Activated B cell treated with CpG ODN at 0.5 μM for 24 hours (primary cell): Measurements from ENCODE around the gene APCDD1. TPM values are rescaled to one million over a fixed set of nuclear protein-coding genes. Genes with fewer than 3 reads are reported as not detected.

Source experiments
- ATAC-seq: fragments of 200-7000 bp; cut with Tn5 transposase; one replicate; pipeline ENCODE4 v1.10.0; 2021; ENCODE audit warnings: low read depth, mild to moderate bottlenecking, moderate library complexity
- CTCF ChIA-PET: fragments of 350-600 bp; sonication (Branson Sonifier 250); formaldehyde crosslinking; loops from one replicate; lab custom pipeline; 2021; ENCODE audit warnings: antibody characterized with exemption; lab: Charles Lee
- POLR2A ChIA-PET: fragments of 350-600 bp; sonication (Branson Sonifier 250); formaldehyde crosslinking; loops from one replicate; lab custom pipeline; 2021; ENCODE audit warnings: antibody characterized with exemption; lab: Charles Lee
- DNase-seq: peaks from one replicate; pipeline ENCODE4 v3.0.0; 2022
- H3K27ac Mint-ChIP-seq: one replicate; pipeline ENCODE4 v1.8.0; 2020; ENCODE audit warnings: mixed read lengths
- H3K27me3 Mint-ChIP-seq: one replicate; pipeline ENCODE4 v1.8.0; 2021; ENCODE audit warnings: mixed read lengths
- H3K36me3 Mint-ChIP-seq: one replicate; pipeline ENCODE4 v1.8.0; 2021; ENCODE audit warnings: low read depth, mixed read lengths
- H3K4me1 Mint-ChIP-seq: one replicate; pipeline ENCODE4 v1.8.0; 2021; ENCODE audit warnings: mixed read lengths
- H3K4me3 Mint-ChIP-seq: one replicate; pipeline ENCODE4 v1.8.0; 2020; ENCODE audit warnings: mild to moderate bottlenecking, mixed read lengths
- H3K9me3 Mint-ChIP-seq: one replicate; pipeline ENCODE4 v1.8.0; 2020; ENCODE audit warnings: mixed read lengths
- CTCF ChIP-seq: fragments of 200-600 bp; IDR thresholded peaks from one replicate; pipeline ENCODE4 v1.8.0; 2022; ENCODE audit warnings: antibody characterized with exemption, mild to moderate bottlenecking
- intact Hi-C: fragments of 100-400 bp; cut with micrococcal nuclease; formaldehyde crosslinking; loops from one replicate; pipeline ENCODE4 v1.15.1; 2024
- total RNA-seq: library from RNA; stranded (reverse); gene quantifications from 2 replicates; pipeline ENCODE4 v1.2.3, GENCODE V29; 2022

Gene APCDD1
- total RNA-seq, 1 donor from 2014 or later = 0.38 TPM

- TF ChIP-seq CTCF = no peak
- ATAC-seq (no peak), DNase-seq (no peak)
- H3K4me1 Mint-ChIP-seq = peaks cover 54% of the 10 kb centered on the region
- no peak overlapping the region for H3K27ac Mint-ChIP-seq
- no peaks in the 10 kb centered on the region for H3K36me3 Mint-ChIP-seq
- ChIA-PET CTCF (no interaction called here), POLR2A (no interaction called here)
- H3K9me3 Mint-ChIP-seq = no peaks in the 10 kb centered on the region
- intact Hi-C loops = loop anchor here (10.0 kb wide), 1 partner anchor 82 kb away; no protein-coding TSS in a partner anchor
- no peaks in the 10 kb centered on the region for H3K27me3 Mint-ChIP-seq
- no peak overlapping the region for H3K4me3 Mint-ChIP-seq
Observed at GRCh38 chr18:10486362-10486761, 31.9 kb downstream of the APCDD1 start.

- CTCF ChIA-PET = no interaction called here
- no peak for DNase-seq
- no peaks in the 10 kb centered on the region for H3K36me3 Mint-ChIP-seq
- H3K4me3 Mint-ChIP-seq = no peak overlapping the region
- POLR2A ChIA-PET = no interaction called here
- H3K9me3 Mint-ChIP-seq = no peaks in the 10 kb centered on the region
- ATAC-seq = no peak
- TF ChIP-seq CTCF = no peak
- intact Hi-C loops = loop anchor here (10.0 kb wide), 1 partner anchor 82 kb away; no protein-coding TSS in a partner anchor
- no peaks in the 10 kb centered on the region for H3K27me3 Mint-ChIP-seq
- peak overlapping the region; percentile 18 for H3K27ac Mint-ChIP-seq
- H3K4me1 Mint-ChIP-seq = peaks cover 47% of the 10 kb centered on the region
Observed at GRCh38 chr18:10487154-10487553, 32.7 kb downstream of the APCDD1 start.

GRCh38 chr18:10488017-10488416 is 33.6 kb downstream of the APCDD1 start:
- intact Hi-C loops = loop anchor here (10.0 kb wide), 1 partner anchor 83 kb away; no protein-coding TSS in a partner anchor

GRCh38 chr18:10490401-10491165 is 36.1 kb downstream of the APCDD1 start:
- H3K4me1 Mint-ChIP-seq = peaks cover 25% of the 10 kb centered on the region
- H3K27ac Mint-ChIP-seq = peak overlapping the region; percentile 72
- peak; percentile 53 for DNase-seq
- CTCF ChIA-PET = interaction anchor here (0.9 to 2.2 kb wide), 7 partner anchors 11 to 519 kb away, joined by 3 to 11 read pairs (median 5); partner anchors contain the start of gene NAPG
- H3K4me3 Mint-ChIP-seq = no peak overlapping the region
- POLR2A ChIA-PET = no interaction called here
- H3K27me3 Mint-ChIP-seq = no peaks in the 10 kb centered on the region
- no peaks in the 10 kb centered on the region for H3K9me3 Mint-ChIP-seq
- peak; percentile 100 for ATAC-seq
- intact Hi-C loops = loop anchor here (1.0 to 5.0 kb wide), 4 partner anchors 30 to 519 kb away; no protein-coding TSS in a partner anchor
- TF ChIP-seq CTCF = no peak
- H3K36me3 Mint-ChIP-seq = no peaks in the 10 kb centered on the region

More at GRCh38 chr18:10488017-10488416, 33.6 kb downstream of the APCDD1 start:
- no peak overlapping the region for H3K4me3 Mint-ChIP-seq
- no peaks in the 10 kb centered on the region for H3K36me3 Mint-ChIP-seq
- ChIA-PET POLR2A (no interaction called here), CTCF (no interaction called here)
- no peak overlapping the region for H3K27ac Mint-ChIP-seq
- H3K4me1 Mint-ChIP-seq = peaks cover 38% of the 10 kb centered on the region
- TF ChIP-seq CTCF = no peak
- H3K9me3 Mint-ChIP-seq = no peaks in the 10 kb centered on the region
- DNase-seq = no peak
- no peak for ATAC-seq
- H3K27me3 Mint-ChIP-seq = no peaks in the 10 kb centered on the region

GRCh38 chr18:10495936-10496335 is 41.5 kb downstream of the APCDD1 start:
- H3K36me3 Mint-ChIP-seq = no peaks in the 10 kb centered on the region
- H3K9me3 Mint-ChIP-seq = peaks cover 2% of the 10 kb centered on the region
- peaks cover 2% of the 10 kb centered on the region for H3K4me1 Mint-ChIP-seq
- CTCF ChIA-PET = no interaction called here
- H3K27me3 Mint-ChIP-seq = peaks cover 2% of the 10 kb centered on the region
- ATAC-seq = no peak
- TF ChIP-seq CTCF = no peak
- no peak overlapping the region for H3K4me3 Mint-ChIP-seq
- intact Hi-C loops = no loop called here
- DNase-seq = no peak
- H3K27ac Mint-ChIP-seq = no peak overlapping the region
- POLR2A ChIA-PET = no interaction called here
